SH-SY5Y (cell line): ENCODE measurements around the gene MRPL50.

Experiments used
- GATA2 ChIP-seq: IDR thresholded peaks from 2 replicates; pipeline ENCODE4 v1.6.1; 2011; ENCODE audit warnings: mild to moderate bottlenecking, low read depth, low read length
- GATA3 ChIP-seq: IDR thresholded peaks from 2 replicates; pipeline ENCODE4 v1.6.1; 2011; ENCODE audit warnings: low read depth, mild to moderate bottlenecking, low read length, moderate library complexity

DNA sequence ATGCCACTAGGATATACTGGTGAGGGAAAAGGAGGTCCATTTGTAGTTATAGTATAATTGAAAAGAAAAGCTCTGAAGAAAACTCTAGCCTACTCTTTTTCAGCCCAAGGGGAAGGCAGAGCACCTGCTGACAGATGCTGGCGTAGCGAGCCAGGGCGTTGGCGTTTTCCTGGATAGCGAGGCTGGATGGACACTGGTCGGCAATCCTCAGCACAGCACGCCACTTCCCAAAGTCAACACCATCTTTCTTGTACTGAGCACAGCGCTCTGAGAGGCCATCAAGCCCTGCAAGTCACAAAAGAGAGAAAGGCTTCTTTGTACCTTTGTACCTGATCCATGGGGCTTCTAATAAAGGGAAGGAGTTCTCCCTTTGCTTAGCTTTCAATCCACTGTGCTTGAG is 28.9 kb upstream of the MRPL50 start:
- no peak for TF ChIP-seq GATA2
- no peak for TF ChIP-seq GATA3
